IPS-11a (cell line): ENCODE measurements around the gene STPG1.

Experiments used
- H3K4me3 ChIP-seq: one replicate; pipeline ENCODE4 v1.5.1; 2013; ENCODE audit warnings: low read depth, low read length, control low read depth

The STPG1 gene

DNA sequence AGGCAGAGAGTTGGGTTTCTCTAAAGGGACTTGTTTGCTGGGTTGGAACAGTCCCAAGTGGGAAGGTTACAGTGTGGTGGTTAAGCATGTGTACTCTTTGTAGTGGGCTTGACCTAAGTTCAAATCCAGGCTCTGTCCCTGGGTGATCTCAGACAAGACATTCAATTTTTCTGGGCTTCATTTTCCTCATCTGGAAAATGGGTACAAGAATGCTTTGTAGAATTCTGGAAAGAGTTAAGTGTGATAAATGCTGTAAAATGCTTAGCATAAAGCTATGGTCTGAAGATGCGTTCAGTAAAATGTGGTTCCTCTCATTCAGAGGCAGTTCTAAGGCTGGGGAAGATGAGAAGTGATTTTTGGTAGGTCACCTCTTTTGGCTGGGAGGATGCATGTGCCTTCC lies 93.6 kb downstream of the STPG1 start:
- H3K4me3 ChIP-seq, result peak overlapping the region; percentile 46

DNA sequence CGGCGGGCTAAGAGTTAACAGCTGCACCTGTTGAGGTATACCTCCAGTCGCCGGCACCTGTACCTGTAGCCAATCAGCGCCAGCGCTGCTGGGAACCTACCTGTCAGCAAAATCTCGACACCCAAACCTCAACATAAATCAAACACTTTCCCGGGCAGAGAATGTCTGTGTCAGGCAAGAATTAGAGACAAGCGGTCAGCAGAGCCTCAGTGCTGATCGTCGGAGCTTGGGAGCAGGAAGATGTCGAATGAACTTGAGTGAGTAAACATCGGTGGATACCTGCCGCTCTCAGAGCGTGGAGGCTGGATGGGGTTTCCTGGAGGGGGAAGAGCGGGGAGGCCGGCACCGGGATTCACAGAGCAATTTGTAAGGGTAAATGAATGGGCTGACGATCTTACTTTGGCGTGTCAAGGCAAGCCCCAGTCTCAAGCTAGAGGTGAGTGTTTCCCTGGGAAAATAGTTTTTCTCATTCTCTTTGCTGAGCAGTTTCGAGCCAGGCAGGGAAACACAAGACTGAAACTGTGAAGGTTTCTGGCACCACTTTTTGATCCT lies 94.2 kb downstream of the STPG1 start, which contains the start of gene GRHL3:
TSS of gene GRHL3 (plus strand) at position 46 of the 552 bp plus-strand sequence. CDS start at position 241, 195 bp downstream.
- peak within 1 kb of the TSS; percentile 46 for H3K4me3 ChIP-seq

DNA sequence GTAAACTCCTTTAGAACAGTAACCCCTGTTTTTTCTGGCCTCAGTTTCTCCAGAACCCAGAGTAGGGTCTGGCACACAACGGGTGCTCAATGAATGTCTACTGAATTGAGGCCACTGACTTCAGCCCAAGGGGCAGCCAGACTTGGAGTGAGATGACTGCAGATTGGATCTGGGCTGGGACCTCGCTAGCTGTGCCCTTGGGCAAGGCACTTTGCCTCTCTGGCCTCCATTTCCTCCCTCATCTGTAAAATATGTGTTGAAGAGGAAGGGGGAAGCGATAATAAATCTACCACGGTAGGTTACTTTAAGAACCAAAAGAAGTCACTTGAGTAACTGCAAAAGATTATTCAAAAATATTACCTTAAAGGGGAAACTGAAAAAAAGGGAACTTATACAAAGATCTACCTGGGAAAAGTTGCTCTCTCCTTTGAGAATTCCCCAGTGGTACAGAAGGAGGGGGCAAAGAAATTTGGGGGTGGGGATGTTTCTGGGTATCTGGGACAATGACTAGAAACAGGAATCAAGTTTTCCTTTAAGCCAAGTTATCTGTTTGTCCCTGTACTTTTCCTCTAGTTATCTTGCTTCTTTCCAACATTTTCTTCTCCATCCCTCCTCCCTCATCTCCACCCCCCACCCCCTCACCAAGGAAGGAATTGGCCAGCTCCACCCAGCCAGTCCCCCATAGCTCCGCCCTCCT lies 94.8 kb downstream of the STPG1 start:
- H3K4me3 ChIP-seq, result no peak overlapping the region

DNA sequence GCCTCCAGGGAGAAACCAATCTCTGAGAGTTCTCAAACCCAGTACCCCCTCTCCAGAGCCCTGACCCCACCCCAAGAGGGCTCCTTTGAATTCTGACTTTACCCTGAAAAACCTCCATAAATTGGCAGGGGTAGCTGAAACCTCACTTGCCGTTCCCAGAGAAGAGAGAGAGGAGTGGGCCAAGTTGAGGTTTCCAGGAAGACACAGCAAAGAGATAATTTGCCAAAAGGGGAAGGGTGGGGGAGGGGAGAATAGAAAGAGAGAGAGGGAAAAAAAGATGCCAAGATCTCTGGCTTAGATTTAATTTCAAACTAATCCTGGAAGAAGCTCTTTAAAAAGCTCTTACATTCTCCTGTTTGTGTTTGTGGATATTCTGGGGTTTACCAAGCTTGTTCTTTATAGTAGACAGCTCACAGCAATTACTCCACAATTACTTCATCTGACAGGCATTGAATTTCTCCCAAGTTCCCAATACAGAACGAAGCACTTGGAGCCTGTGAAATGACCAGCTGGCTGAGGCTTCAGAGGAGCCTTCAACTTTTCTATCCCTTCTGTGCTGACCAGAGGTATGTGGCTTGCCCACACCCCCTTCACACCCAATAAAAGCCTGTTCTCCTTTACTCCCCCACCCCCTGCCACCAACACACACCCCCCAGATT lies 95.5 kb downstream of the STPG1 start:
- H3K4me3 ChIP-seq, result no peak overlapping the region

GRCh38 chr1:24317081-24317480 lies 96.5 kb downstream of the STPG1 start:
- no peak overlapping the region for H3K4me3 ChIP-seq

GRCh38 chr1:24316645-24317044 lies 96.9 kb downstream of the STPG1 start:
- no peak overlapping the region for H3K4me3 ChIP-seq

DNA sequence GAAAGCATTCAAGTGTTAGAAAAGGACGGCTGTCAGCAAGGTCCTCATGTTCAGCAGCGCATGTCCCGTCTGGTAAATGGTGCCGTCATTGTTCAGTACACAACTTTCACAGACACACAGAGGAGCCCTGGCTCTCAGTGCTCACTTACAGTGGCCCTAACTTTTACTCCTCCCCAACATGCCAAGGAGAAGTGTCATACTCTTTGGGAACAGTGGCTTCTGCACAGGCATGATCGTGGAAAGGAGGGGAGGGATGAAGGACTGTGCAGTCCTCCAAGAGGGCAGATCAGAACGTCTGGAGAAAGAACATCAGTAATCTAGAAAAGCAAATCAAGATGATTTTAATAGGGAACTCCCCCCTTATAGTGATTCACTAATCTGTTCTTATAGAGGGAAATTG lies 98.2 kb downstream of the STPG1 start:
- no peak overlapping the region for H3K4me3 ChIP-seq

- H3K4me3 ChIP-seq, result no peak overlapping the region
These were observed 101.8 kb downstream of the STPG1 start for GRCh38 chr1:24311741-24312140.

GRCh38 chr1:24311234-24311633 lies 102.3 kb downstream of the STPG1 start:
- no peak overlapping the region for H3K4me3 ChIP-seq

GRCh38 chr1:24309762-24310485 lies 103.7 kb downstream of the STPG1 start:
- no peak overlapping the region for H3K4me3 ChIP-seq

DNA sequence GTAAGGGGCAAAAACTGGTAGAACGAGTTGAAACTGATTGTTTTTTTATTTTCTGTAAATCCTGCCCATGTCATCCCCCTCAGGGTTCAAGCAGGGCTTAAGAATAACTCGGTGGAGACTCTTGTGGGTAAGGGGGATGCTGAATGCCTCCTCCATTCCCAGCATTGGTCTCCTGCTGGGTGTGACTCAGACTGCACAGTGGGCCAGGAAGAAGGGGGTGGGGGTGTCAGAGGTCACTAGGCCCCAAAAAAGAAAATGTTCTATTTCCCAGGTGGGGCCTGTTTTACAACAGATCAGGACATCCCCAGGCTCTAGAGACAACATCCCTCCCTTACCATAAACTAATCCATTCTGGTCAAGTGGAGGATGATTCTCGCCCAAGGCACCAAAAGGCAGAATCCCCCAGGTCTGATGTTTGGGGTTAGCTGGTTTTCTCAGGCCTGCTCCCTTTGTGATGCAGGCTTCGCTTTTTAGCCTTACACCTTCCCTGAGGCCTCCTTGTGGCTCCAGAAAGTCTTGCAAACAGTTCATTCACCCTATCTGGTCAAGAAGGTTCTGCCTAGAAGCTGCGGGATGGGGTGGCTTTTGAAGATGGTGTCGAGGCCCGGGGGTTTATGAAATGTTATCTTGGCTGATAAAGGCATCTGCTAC lies 105.1 kb downstream of the STPG1 start:
- H3K4me3 ChIP-seq, result no peak overlapping the region
